OCI-LY7 (cell line): ENCODE measurements around the gene ING2. TPM values are rescaled to one million over a fixed set of nuclear protein-coding genes. Genes with fewer than 3 reads are reported as not detected.

Source experiments
- BruUV-seq: library from RNA; stranded (reverse); fragments of 400-500 nt; replicated peaks from 2 replicates; lab custom pipeline; 2021; lab: Mats Ljungman, UMichigan
- CTCF ChIA-PET: fragments of 300-600 bp; sonication (Branson Sonifier 250); formaldehyde crosslinking; loops from one replicate; lab custom pipeline; 2022; ENCODE audit warnings: antibody characterized with exemption; ENCODE audit not compliant: unreplicated experiment; lab: Charles Lee
- POLR2A ChIA-PET: fragments of 300-600 bp; sonication (Branson Sonifier 250); formaldehyde crosslinking; loops from one replicate; lab custom pipeline; 2022; ENCODE audit warnings: antibody characterized with exemption; lab: Charles Lee
- DNase-seq: peaks from one replicate; pipeline ENCODE4 v3.0.0-alpha.2; 2015; ENCODE audit warnings: low spot score
- H2AFZ ChIP-seq: fragments of 200-600 bp; sonication (generic), shearing (Covaris generic); 2 replicates; pipeline ENCODE4 v1.6.1; 2014; ENCODE audit warnings: mild to moderate bottlenecking, antibody characterized with exemption, low read length, moderate library complexity
- H3K27ac ChIP-seq: fragments of 200-600 bp; sonication (generic); 2 replicates; pipeline ENCODE4 v1.5.1; 2014; ENCODE audit warnings: mixed run types, low read depth, mild to moderate bottlenecking, moderate library complexity, low read length, inconsistent platforms; ENCODE audit not compliant: poor library complexity, severe bottlenecking
- H3K36me3 ChIP-seq: fragments of 200-600 bp; sonication (generic); 2 replicates; pipeline ENCODE4 v1.6.1; 2014; ENCODE audit warnings: mild to moderate bottlenecking, antibody characterized with exemption, low read length, moderate library complexity, mixed read lengths; ENCODE audit not compliant: insufficient read depth
- H3K4me1 ChIP-seq: fragments of 200-600 bp; sonication (generic); 2 replicates; pipeline ENCODE4 v1.5.1; 2014; ENCODE audit warnings: mild to moderate bottlenecking, low read length; ENCODE audit not compliant: insufficient read depth, poor library complexity, severe bottlenecking
- H3K4me2 ChIP-seq: fragments of 200-600 bp; sonication (generic); 2 replicates; pipeline ENCODE4 v1.6.1; 2014; ENCODE audit warnings: mild to moderate bottlenecking, low read length
- H3K4me3 ChIP-seq: fragments of 200-600 bp; sonication (generic); 2 replicates; pipeline ENCODE4 v1.5.1; 2014; ENCODE audit warnings: mild to moderate bottlenecking, low read depth, low read length; ENCODE audit not compliant: poor library complexity, severe bottlenecking
- H3K79me2 ChIP-seq: fragments of 200-600 bp; sonication (generic); 2 replicates; pipeline ENCODE4 v1.6.1; 2016; ENCODE audit warnings: low read depth, mild to moderate bottlenecking, low read length, moderate library complexity, mixed read lengths; ENCODE audit not compliant: insufficient read depth
- H3K9me2 ChIP-seq: fragments of 200-600 bp; sonication (generic); 2 replicates; pipeline ENCODE4 v1.6.1; 2016; ENCODE audit warnings: mild to moderate bottlenecking, low read length, mixed read lengths; ENCODE audit not compliant: insufficient read depth
- H3K9me3 ChIP-seq: fragments of 200-600 bp; sonication (generic); 2 replicates; pipeline ENCODE4 v1.6.1; 2014; ENCODE audit warnings: mild to moderate bottlenecking, mixed run types, low read length, mixed read lengths
- H4K20me1 ChIP-seq: fragments of 200-600 bp; sonication (generic); 2 replicates; pipeline ENCODE4 v1.6.1; 2014; ENCODE audit warnings: mild to moderate bottlenecking, antibody characterized with exemption, low read length, moderate library complexity, mixed read lengths; ENCODE audit not compliant: insufficient read depth
- EZH2phosphoT487 ChIP-seq: fragments of 200-600 bp; sonication (generic); IDR thresholded peaks from 2 replicates; pipeline ENCODE4 v1.6.1; 2018; ENCODE audit warnings: low read depth, borderline replicate concordance, mild to moderate bottlenecking, mixed run types, antibody characterized with exemption, low read length, moderate library complexity, mixed read lengths
- intact Hi-C: fragments of 100-400 bp; cut with micrococcal nuclease; formaldehyde crosslinking; loops from one replicate; pipeline ENCODE4 v1.10.0; 2022; ENCODE audit not compliant: unreplicated experiment
- total RNA-seq, 2 experiments: library from RNA; depleted of rRNA in 1 of 2; stranded (reverse); fragments of >200 nt in 1 of 2; shearing (Covaris generic) in 1 of 2; gene quantifications; 2 replicates each; pipeline ENCODE4 v1.2.3, GENCODE V29; 2014 to 2022
- TF ChIP-seq, protein P1 (sequence below): fragments of 200-600 bp; sonication (generic); conservative IDR thresholded peaks from 2 replicates; pipeline ENCODE4 v1.5.1; 2014; ENCODE audit warnings: mild to moderate bottlenecking, antibody characterized with exemption, low read length, moderate library complexity, mixed read lengths

The ING2 gene
- total RNA-seq, 2 experiments from 2014 or later: 23.3 to 26.0 TPM

DNA sequence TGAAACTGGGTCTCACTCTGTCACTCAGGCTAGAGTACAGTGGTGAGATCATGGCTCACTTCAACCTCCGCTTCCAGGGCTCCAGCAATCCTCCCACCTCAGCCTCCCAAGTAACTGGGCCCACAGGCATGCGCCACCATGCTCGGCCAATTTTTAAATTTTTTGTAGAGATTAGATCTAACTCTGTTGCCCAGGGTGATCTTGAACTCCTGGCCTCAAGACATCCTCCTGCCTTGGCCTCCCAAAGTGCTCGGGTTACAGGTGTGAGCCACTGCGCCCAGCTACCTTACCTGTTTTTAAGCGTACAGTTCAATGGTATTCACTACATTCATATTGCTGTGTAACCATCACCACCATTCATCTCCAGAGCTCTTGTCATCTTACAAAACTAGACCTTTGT lies 41.5 kb downstream of the ING2 start:
- no peak overlapping the region for H3K27ac ChIP-seq
- no peak overlapping the region for H3K4me3 ChIP-seq
- H3K4me2 ChIP-seq: no peak overlapping the region
- TF ChIP-seq, protein P1, sequence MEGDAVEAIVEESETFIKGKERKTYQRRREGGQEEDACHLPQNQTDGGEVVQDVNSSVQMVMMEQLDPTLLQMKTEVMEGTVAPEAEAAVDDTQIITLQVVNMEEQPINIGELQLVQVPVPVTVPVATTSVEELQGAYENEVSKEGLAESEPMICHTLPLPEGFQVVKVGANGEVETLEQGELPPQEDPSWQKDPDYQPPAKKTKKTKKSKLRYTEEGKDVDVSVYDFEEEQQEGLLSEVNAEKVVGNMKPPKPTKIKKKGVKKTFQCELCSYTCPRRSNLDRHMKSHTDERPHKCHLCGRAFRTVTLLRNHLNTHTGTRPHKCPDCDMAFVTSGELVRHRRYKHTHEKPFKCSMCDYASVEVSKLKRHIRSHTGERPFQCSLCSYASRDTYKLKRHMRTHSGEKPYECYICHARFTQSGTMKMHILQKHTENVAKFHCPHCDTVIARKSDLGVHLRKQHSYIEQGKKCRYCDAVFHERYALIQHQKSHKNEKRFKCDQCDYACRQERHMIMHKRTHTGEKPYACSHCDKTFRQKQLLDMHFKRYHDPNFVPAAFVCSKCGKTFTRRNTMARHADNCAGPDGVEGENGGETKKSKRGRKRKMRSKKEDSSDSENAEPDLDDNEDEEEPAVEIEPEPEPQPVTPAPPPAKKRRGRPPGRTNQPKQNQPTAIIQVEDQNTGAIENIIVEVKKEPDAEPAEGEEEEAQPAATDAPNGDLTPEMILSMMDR: no peak
- no peak for TF ChIP-seq EZH2phosphoT487
- no peaks in the 10 kb centered on the region for H4K20me1 ChIP-seq
- no peaks in the 10 kb centered on the region for H3K9me3 ChIP-seq
- H3K9me2 ChIP-seq: no peaks in the 10 kb centered on the region
- no peak for DNase-seq
- POLR2A ChIA-PET: no interaction called here
- H3K36me3 ChIP-seq: no peaks in the 10 kb centered on the region
- H3K4me1 ChIP-seq: no peaks in the 10 kb centered on the region
- H2AFZ ChIP-seq: no peak overlapping the region
- no peaks in the 10 kb centered on the region for H3K79me2 ChIP-seq
- intact Hi-C loops: no loop called here
- BruUV-seq: no TSS peak
- CTCF ChIA-PET: no interaction called here

DNA sequence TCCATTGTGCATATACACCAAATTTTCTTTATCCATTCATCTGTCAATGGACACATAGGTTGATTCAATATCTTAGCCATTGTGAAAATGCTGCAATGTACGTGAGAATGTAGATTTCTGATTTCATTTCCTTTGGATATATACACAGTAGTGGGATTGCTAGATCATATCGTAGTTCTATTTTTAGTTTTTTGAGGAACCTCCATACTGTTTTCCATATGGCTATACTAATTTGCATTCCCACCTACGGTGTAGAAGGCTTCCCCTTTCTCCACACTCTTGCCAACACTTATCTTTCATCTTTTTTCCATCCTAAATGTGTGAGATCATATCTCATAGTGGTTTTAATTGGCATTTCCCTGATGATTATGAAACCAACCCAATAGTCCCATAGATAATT lies 43.4 kb downstream of the ING2 start:
- POLR2A ChIA-PET: interaction anchor here (0.6 to 1.3 kb wide), 2 partner anchors 20 to 36 kb away, joined by 4 to 5 read pairs; no protein-coding TSS in a partner anchor
- TF ChIP-seq EZH2phosphoT487: no peak
- TF ChIP-seq, protein P1: no peak
- Histone ChIP-seq H3K36me3 (no peaks in the 10 kb centered on the region), H3K27ac (no peak overlapping the region), H4K20me1 (no peaks in the 10 kb centered on the region), H3K79me2 (no peaks in the 10 kb centered on the region), H3K4me3 (no peak overlapping the region), H3K9me3 (no peaks in the 10 kb centered on the region), H3K9me2 (no peaks in the 10 kb centered on the region), H3K4me1 (no peaks in the 10 kb centered on the region), H3K4me2 (no peak overlapping the region), H2AFZ (no peak overlapping the region)
- DNase-seq: no peak
- CTCF ChIA-PET: no interaction called here
- BruUV-seq: no TSS peak
- intact Hi-C loops: no loop called here

DNA sequence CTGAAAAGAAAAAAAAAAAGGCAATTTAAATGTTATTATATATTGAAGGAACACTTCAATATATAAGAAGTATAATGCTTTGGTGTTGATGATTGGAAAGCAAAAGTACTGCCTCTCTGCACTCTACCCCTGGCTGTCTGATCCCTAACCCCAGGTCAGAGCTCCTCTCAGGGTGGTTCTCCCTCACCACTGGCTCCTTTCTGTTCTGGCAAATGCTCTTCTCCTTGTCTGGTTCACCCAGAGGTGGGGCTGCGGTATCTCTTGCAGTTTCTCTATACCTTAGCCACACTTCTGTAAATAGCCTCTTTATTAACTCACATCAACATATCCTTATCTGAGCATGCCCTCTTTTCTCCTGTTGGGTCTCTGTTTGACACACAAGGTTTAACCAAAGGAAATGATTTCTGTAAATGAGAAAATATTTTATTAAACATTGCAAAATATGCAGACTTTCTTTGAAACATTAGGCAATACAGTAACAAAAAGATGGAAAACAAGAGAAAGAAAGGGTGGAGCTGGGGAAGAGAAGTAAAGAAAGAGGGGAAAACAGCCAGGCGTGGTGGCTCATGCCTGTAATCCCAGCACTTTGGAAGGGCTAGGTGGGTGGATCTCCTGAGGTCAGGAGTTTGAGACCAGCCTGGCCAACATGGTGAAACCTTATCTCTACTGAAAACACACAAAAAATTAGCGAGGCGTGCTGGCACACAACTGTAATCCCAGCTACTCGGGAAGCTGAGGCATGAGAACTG lies 45.7 kb downstream of the ING2 start:
- no peak overlapping the region for H2AFZ ChIP-seq
- H3K36me3 ChIP-seq: no peaks in the 10 kb centered on the region
- POLR2A ChIA-PET: interaction anchor here (0.6 kb wide), 1 partner anchor 556 kb away, joined by 7 read pairs; no protein-coding TSS in a partner anchor
- H3K4me1 ChIP-seq: no peaks in the 10 kb centered on the region
- intact Hi-C loops: no loop called here
- no peak for DNase-seq
- H4K20me1 ChIP-seq: no peaks in the 10 kb centered on the region
- no TSS peak for BruUV-seq
- TF ChIP-seq EZH2phosphoT487: no peak
- TF ChIP-seq, protein P1: no peak
- H3K4me3 ChIP-seq: no peak overlapping the region
- CTCF ChIA-PET: no interaction called here
- no peak overlapping the region for H3K27ac ChIP-seq
- no peak overlapping the region for H3K4me2 ChIP-seq
- no peaks in the 10 kb centered on the region for H3K9me2 ChIP-seq
- H3K9me3 ChIP-seq: no peaks in the 10 kb centered on the region
- H3K79me2 ChIP-seq: no peaks in the 10 kb centered on the region
